Stimulated activated CD4-positive, alpha-beta T cell treated with anti-CD3 and anti-CD28 coated beads, Interleukin-15, amount 100 ng/mL, for 24 hours (primary cell): ENCODE measurements around the gene CAMK2D.
A peak's percentile ranks its signal among the peaks of the same experiment; 100 is the strongest.
"Not testable (repeated sequence)": the region's sequence is repeated elsewhere in the genome, so short reads cannot be mapped to it uniquely, and the experiment has no call there.

Source experiments
- DNase-seq: peaks from one replicate; pipeline ENCODE4 v3.0.0-alpha.2; 2020

Gene CAMK2D

GRCh38 chr4:113727802-113728201 is 33.7 kb downstream of the CAMK2D start:
- no peak for DNase-seq

GRCh38 chr4:113725963-113726362 is 35.6 kb downstream of the CAMK2D start:
- DNase-seq = no peak

- no peak for DNase-seq
Measured at GRCh38 chr4:113718252-113718651, 43.3 kb downstream of the CAMK2D start.

GRCh38 chr4:113711883-113712662 is 49.5 kb downstream of the CAMK2D start:
- no peak for DNase-seq

- no peak for DNase-seq
Measured at GRCh38 chr4:113708250-113708649, 53.3 kb downstream of the CAMK2D start.

- DNase-seq = no peak
Measured at GRCh38 chr4:113707048-113707447, 54.5 kb downstream of the CAMK2D start.

- DNase-seq = not testable (repeated sequence)
Measured at GRCh38 chr4:113705097-113705496, 56.4 kb downstream of the CAMK2D start.

- DNase-seq = not testable (repeated sequence)
Measured at GRCh38 chr4:113702596-113702995, 58.9 kb downstream of the CAMK2D start.

- no peak for DNase-seq
Measured at GRCh38 chr4:113701169-113701568, 60.4 kb downstream of the CAMK2D start.

- DNase-seq = no peak
Measured at GRCh38 chr4:113700602-113701150, 60.9 kb downstream of the CAMK2D start.

GRCh38 chr4:113699772-113700171 is 61.8 kb downstream of the CAMK2D start:
- DNase-seq = no peak

- DNase-seq = no peak
Measured at GRCh38 chr4:113697429-113697828, 64.1 kb downstream of the CAMK2D start.

- no peak for DNase-seq
Measured at GRCh38 chr4:113695328-113696169, 66.0 kb downstream of the CAMK2D start.

GRCh38 chr4:113694008-113694407 is 67.5 kb downstream of the CAMK2D start:
- no peak for DNase-seq

GRCh38 chr4:113692809-113693411 is 68.6 kb downstream of the CAMK2D start:
- no peak for DNase-seq

- DNase-seq = no peak
Measured at GRCh38 chr4:113691676-113692075, 69.9 kb downstream of the CAMK2D start.

- no peak for DNase-seq
Measured at GRCh38 chr4:113689394-113689793, 72.1 kb downstream of the CAMK2D start.

GRCh38 chr4:113687067-113687718 is 74.3 kb downstream of the CAMK2D start:
- DNase-seq = no peak

GRCh38 chr4:113685157-113685556 is 76.4 kb downstream of the CAMK2D start:
- DNase-seq = not testable (repeated sequence)

GRCh38 chr4:113684534-113685091 is 76.9 kb downstream of the CAMK2D start:
- DNase-seq = peak; percentile 42

- DNase-seq = peak; percentile 84
Measured at GRCh38 chr4:113682730-113683537, 78.6 kb downstream of the CAMK2D start.

GRCh38 chr4:113678641-113679040 is 82.9 kb downstream of the CAMK2D start:
- DNase-seq = no peak
